GM19395 (cell line): Measurements from ENCODE around the gene HINT2.

ENCODE experiments used
- ATAC-seq: cut with Tn5 transposase; IDR thresholded peaks from one replicate; pipeline ENCODE4 v1.9.1; 2021; ENCODE audit warnings: mild to moderate bottlenecking, moderate library complexity; ENCODE audit not compliant: unreplicated experiment

The HINT2 gene

GRCh38 chr9:35781066-35781465 lies 33.8 kb downstream of the HINT2 start:
- no peak for ATAC-seq

GRCh38 chr9:35778496-35778895 lies 36.3 kb downstream of the HINT2 start:
- ATAC-seq: no peak

GRCh38 chr9:35776018-35776417 lies 38.8 kb downstream of the HINT2 start:
- no peak for ATAC-seq

DNA sequence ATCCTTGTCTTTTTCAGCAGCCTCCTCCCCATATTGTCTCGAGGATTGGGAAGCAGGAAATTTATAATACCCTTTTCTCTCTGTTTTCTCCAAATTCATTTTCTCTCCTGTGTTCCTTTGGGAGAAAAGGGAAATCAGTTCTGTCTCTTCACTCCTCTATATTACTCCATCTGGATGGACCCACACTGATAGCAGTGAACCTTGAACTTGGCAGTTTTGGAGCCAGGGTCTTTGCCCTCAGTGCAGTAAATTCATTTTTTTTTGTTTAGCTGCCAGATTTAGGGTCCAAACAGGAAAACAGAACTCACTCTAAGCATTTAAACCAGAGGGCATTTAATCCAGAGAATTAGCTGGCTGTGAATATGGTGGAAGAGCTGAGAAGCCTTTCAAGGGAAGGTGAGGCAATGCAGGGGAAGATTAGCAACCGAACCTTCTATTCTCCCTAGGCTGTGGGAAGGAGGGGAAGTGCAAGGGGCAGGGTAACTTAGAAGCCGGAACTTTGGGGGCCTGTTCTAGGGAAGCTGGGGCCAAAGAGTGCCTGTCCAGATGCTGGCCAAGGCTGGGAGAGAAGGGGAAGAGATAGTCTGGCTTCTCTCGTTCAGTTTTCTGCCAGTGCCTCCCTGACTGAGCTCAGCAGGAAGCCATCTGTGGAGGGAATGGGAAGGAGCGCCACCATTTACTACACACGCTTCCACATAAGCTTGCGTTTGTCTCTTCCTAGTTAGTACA lies 39.8 kb downstream of the HINT2 start:
- ATAC-seq: no peak

DNA sequence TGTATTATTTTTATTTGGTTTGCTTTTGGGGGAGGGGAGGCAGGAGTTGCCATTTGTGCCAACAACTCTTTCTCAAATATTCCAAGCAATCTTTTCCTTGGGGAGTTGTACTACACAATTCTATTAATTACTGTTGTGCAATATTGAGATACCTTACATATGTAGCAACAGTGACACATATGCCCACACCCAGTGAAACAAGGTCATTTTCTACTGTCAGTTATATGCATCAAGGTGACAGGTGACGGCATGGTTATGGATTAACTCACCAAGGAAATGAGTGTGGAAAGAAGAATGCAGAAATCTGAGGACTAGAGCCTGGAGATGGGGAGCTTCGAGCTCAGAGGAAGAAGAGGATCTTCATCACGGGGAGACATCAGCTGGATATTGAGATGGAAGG lies 42.9 kb downstream of the HINT2 start:
- ATAC-seq: no peak

GRCh38 chr9:35771534-35771933 lies 43.3 kb downstream of the HINT2 start:
- ATAC-seq: no peak

- no peak for ATAC-seq
Observed at GRCh38 chr9:35771075-35771433, 43.8 kb downstream of the HINT2 start.

DNA sequence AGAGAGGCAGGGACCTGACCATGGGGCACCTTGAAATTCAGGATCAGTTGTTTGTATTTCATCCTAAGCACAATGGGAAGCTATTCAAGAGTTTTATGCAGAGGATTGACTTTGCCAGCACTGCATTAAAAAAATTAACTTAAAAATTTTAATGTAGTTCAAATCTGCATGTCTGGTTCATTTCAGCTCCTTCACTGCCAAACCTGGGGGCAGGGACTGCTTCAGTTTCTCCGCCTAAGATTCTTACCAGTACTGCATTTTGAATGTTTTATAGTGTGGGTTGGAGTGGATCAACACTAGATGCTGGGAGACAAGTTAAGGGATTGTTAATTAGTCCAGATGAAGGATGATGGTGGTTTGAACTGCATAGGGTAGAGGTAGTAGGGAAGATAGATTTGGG lies 45.1 kb downstream of the HINT2 start:
- no peak for ATAC-seq

DNA sequence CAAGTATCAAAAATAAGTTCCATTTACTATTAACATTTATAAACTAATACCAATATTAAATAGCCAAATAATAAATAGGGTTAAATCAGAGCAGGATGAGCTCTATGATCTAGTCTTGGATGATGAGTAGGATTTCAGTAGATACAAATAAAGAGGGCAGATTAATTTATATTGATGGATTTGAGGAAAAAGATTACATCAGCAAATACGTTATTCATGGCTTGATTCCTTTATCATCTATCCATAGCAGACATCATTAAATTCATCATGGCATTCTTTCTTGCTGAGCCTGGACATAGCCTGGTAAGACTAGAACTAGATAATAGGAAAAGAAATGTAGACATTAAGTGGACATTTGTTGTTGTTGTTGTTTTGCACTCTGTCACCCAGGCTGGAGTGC lies 47.4 kb downstream of the HINT2 start:
- ATAC-seq: no peak

DNA sequence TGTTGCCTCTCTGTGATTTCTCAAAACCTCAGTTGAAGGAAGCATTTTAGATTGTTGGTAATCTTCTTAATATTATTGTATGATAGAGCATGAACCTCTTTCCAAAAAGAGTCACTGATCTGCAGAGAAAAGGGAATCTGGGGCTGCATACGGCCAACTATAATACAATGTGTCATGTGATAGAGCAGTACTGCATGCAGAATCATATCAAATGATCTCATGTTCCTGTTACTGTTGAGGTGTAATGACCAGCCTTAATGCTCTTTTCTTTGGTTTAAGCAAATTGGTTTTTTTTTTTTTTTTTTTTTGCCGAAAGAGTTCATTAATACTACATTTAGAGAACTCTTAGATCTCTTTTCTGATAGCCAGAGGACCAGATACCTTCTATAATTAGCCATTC lies 47.8 kb downstream of the HINT2 start:
- no peak for ATAC-seq

GRCh38 chr9:35763803-35764202 lies 51.0 kb downstream of the HINT2 start:
- ATAC-seq: no peak

GRCh38 chr9:35763181-35763580 lies 51.7 kb downstream of the HINT2 start:
- no peak for ATAC-seq
